Measurements from ENCODE around the gene CD68. TPM values are rescaled to one million over a fixed set of nuclear protein-coding genes. Genes with fewer than 3 reads are reported as not detected.

Gene CD68
- total RNA-seq, 6 experiments from 2014 or later, result 31.6 to 179 (median 51.1) TPM

DNA sequence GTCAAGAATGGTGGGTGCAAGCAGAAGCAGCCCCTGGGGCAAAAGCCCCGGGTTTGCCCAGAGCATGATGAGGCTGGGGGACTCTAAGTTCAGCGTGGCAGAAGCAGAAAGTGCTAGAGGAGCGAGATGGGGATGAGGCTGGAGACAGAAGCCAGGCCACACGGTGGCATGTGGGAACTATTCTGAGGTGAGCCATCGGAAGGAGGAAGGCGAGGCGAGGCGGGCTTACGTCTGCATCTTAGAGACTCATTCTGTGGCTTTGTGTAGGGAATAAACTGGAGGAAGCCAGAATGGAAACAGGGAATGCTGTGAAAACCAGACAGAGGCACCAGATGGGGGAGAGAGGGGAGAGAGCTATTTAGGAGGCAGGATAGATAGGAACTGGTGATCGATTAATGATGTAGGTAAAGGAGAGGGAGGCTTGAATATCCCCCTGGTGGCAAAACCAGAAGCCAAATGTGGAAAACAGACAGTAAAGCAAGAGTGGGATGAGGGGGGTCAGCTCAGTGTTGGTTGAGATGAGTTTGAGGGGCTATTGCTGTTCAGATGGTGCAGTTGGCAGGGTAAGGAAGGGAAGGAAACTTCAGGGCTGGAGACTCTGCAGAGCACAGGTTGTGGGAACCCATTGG is 24.0 kb upstream of the CD68 start:
- intact Hi-C loops (cut with DNase I), result no loop called here
- no peak for DNase-seq
- Histone ChIP-seq H3K27ac (no peak overlapping the region), H3K27me3 (no peaks in the 10 kb centered on the region), H3K9me3 (no peaks in the 10 kb centered on the region), H3K36me3 (no peaks in the 10 kb centered on the region), H3K4me3 (no peak overlapping the region), H3K4me1 (peaks cover 0 to 15% (median 8%) of the 10 kb centered on the region in 4 donors)
- no peak for ATAC-seq
- 63% methylated on average over 10 of the region's 10 CpGs for WGBS (ENCODE audit: insufficient coverage, low coverage, low lambda C conversion rate, missing lambda C conversion rate)
- TF ChIP-seq POLR2A (IDR thresholded peaks at IDR 0.05), result no peak
- TF ChIP-seq, protein P1, sequence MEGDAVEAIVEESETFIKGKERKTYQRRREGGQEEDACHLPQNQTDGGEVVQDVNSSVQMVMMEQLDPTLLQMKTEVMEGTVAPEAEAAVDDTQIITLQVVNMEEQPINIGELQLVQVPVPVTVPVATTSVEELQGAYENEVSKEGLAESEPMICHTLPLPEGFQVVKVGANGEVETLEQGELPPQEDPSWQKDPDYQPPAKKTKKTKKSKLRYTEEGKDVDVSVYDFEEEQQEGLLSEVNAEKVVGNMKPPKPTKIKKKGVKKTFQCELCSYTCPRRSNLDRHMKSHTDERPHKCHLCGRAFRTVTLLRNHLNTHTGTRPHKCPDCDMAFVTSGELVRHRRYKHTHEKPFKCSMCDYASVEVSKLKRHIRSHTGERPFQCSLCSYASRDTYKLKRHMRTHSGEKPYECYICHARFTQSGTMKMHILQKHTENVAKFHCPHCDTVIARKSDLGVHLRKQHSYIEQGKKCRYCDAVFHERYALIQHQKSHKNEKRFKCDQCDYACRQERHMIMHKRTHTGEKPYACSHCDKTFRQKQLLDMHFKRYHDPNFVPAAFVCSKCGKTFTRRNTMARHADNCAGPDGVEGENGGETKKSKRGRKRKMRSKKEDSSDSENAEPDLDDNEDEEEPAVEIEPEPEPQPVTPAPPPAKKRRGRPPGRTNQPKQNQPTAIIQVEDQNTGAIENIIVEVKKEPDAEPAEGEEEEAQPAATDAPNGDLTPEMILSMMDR (IDR thresholded peaks at IDR 0.05), result no peak

DNA sequence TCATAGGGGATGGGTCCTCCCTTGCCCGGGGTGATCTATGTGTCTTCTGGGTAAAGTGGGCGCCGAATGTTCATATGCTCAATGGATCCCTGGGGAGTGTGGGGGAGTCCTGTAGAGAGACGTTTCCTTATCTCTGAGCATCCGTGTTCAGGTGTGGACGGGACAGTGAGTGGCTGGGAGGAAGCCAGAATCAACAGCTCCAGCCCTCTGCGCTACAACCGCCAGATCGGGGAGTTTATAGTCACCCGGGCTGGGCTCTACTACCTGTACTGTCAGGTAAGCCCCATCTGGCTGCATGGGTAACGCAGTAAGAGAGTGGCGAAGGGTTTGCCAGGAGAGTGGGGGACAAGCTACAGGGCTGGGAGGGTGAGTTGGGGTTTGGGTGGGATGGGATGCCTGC is 22.8 kb upstream of the CD68 start:
- TF ChIP-seq, protein P1 (IDR thresholded peaks at IDR 0.05), result no peak
- no peak for TF ChIP-seq POLR2A (IDR thresholded peaks at IDR 0.05)
- 60% methylated on average over 9 of the region's 12 CpGs for WGBS (ENCODE audit: insufficient coverage, low coverage, low lambda C conversion rate, missing lambda C conversion rate)
- no peak for ATAC-seq
- DNase-seq, result no peak
- H3K4me3 ChIP-seq, result no peak overlapping the region
- no peaks in the 10 kb centered on the region for H3K36me3 ChIP-seq
- intact Hi-C loops (cut with DNase I), result no loop called here
- H3K9me3 ChIP-seq, result no peaks in the 10 kb centered on the region
- H3K27ac ChIP-seq, result no peak overlapping the region
- no peaks in the 10 kb centered on the region for H3K27me3 ChIP-seq
- H3K4me1 ChIP-seq, result peaks cover 0 to 20% (median 11%) of the 10 kb centered on the region in 4 donors

DNA sequence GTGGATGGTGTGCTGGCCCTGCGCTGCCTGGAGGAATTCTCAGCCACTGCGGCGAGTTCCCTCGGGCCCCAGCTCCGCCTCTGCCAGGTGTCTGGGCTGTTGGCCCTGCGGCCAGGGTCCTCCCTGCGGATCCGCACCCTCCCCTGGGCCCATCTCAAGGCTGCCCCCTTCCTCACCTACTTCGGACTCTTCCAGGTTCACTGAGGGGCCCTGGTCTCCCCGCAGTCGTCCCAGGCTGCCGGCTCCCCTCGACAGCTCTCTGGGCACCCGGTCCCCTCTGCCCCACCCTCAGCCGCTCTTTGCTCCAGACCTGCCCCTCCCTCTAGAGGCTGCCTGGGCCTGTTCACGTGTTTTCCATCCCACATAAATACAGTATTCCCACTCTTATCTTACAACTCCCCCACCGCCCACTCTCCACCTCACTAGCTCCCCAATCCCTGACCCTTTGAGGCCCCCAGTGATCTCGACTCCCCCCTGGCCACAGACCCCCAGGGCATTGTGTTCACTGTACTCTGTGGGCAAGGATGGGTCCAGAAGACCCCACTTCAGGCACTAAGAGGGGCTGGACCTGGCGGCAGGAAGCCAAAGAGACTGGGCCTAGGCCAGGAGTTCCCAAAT is 22.2 kb upstream of the CD68 start:
- Histone ChIP-seq H3K9me3 (no peaks in the 10 kb centered on the region), H3K4me1 (peaks cover 0 to 20% (median 11%) of the 10 kb centered on the region in 4 donors), H3K27me3 (no peaks in the 10 kb centered on the region), H3K36me3 (no peaks in the 10 kb centered on the region), H3K27ac (peak overlapping the region; percentile 74 to 92 (median 78)), H3K4me3 (no peak overlapping the region)
- 52% methylated on average over 8 of the region's 19 CpGs for WGBS (ENCODE audit: insufficient coverage, low coverage, low lambda C conversion rate, missing lambda C conversion rate)
- intact Hi-C loops (cut with DNase I), result no loop called here
- ATAC-seq, result no peak
- no peak for DNase-seq
- TF ChIP-seq POLR2A (IDR thresholded peaks at IDR 0.05), result no peak
- TF ChIP-seq, protein P1 (IDR thresholded peaks at IDR 0.05), result no peak

DNA sequence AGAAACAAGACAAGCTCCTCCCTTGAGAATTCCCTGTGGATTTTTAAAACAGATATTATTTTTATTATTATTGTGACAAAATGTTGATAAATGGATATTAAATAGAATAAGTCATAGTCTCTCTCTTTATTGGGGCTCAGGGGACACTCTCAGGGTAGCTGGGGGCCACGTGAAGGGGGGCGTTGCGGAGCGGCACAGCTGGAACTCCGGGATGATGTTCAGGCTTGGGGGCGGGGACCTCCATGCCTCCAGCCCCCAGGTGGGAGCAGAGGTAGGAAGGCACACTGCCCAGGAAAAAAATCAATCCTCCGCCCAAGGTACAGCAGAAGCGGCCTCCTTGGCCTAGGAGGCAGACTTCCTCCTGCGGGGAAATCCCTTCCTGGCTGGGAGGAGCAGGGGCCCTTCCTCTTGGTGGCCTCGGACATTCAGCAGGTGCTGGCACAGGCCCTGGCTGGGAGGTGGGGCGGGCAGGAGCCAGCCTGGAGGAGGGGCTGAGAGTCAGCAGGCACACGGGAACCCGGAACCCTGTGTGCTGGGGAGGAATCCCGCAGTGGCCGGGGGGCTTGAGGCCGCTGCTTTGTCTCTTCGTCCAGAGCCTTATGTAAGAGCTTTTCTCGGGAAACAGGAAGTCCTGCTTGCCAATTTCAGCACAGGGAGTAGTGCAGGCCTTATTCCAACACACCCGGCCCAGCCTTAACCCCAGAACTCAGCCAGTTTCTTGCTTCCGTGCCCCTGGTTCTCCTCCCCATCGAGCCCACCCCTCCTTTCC is 21.5 kb upstream of the CD68 start:
- Histone ChIP-seq H3K9me3 (no peaks in the 10 kb centered on the region), H3K4me3 (peak overlapping the region; percentile 14 to 41 (median 37)), H3K4me1 (peaks cover 0 to 27% (median 14%) of the 10 kb centered on the region in 4 donors), H3K27ac (peak overlapping the region; percentile 74 to 92 (median 78)), H3K36me3 (no peaks in the 10 kb centered on the region), H3K27me3 (no peaks in the 10 kb centered on the region)
- ATAC-seq (peak; percentile 64 to 76 (median 67)), DNase-seq (peak; percentile 87 to 93 (median 91))
- peak; percentile 74 for TF ChIP-seq POLR2A (IDR thresholded peaks at IDR 0.05)
- TF ChIP-seq, protein P1 (IDR thresholded peaks at IDR 0.05), result no peak
- WGBS (ENCODE audit: insufficient coverage, low coverage, low lambda C conversion rate, missing lambda C conversion rate), result 4% methylated on average over 14 of the region's 21 CpGs
- intact Hi-C loops (cut with DNase I), result no loop called here
